ENCODE data around the gene LST1. TPM values are rescaled to one million over a fixed set of nuclear protein-coding genes. Genes with fewer than 3 reads are reported as not detected.

The LST1 gene
- total and polyA plus RNA-seq, 2 donors (not counting 1 experiment from before 2014, with no cell fraction given): 7.4 to 30.5 TPM

GRCh38 chr6:31615748-31616147 lies 29.7 kb downstream of the LST1 start:
- H3K9me3 ChIP-seq (ENCODE audit: control extremely low read depth in 1 of 3, control insufficient read depth in 2 of 3, insufficient read depth in 1 of 3, low read length in 2 of 3): peaks cover 0 to 6% (median 0%) of the 10 kb centered on the region in 3 donors
- H3K27me3 ChIP-seq (replicated peaks in 1 of 4; ENCODE audit: control extremely low read depth in 1 of 4, control insufficient read depth in 3 of 4, insufficient read depth in 4 of 4, low read length in 3 of 4): no peaks in the 10 kb centered on the region
- Mint-ChIP-seq H3K9me3 (ENCODE audit: insufficient read depth) (no peaks in the 10 kb centered on the region), H3K27me3 (no peaks in the 10 kb centered on the region), H3K4me1 (peaks cover 40% of the 10 kb centered on the region), H3K4me3 (peak overlapping the region; percentile 33), H3K27ac (peak overlapping the region; percentile 89)
- no peaks in the 10 kb centered on the region for H3K79me2 ChIP-seq (ENCODE audit: control insufficient read depth, insufficient read depth, low read length)
- H3K27ac ChIP-seq (ENCODE audit: low read length in 2 of 2): peak overlapping the region; percentile 26 to 68
- H3K36me3 ChIP-seq (replicated peaks in 1 of 2; ENCODE audit: control extremely low read depth in 1 of 2, control insufficient read depth in 1 of 2, extremely low read depth in 1 of 2, insufficient read depth in 2 of 2, low read length in 1 of 2): no peaks in the 10 kb centered on the region
- peak overlapping the region in 1 of 5 experiments; percentile 8 for H3K4me3 ChIP-seq (ENCODE audit: control extremely low read depth in 1 of 5, extremely low read depth in 1 of 5, insufficient read depth in 1 of 5, low read depth in 2 of 5, low read length in 4 of 5)
- TF ChIP-seq CTCF (IDR thresholded peaks at IDR 0.05): no peak
- TF ChIP-seq EZH2 (IDR thresholded peaks at IDR 0.05; ENCODE audit: borderline replicate concordance, insufficient read depth, low read depth, low read length, poor library complexity, severe bottlenecking): no peak
- no peak overlapping the region for H3K9ac ChIP-seq (ENCODE audit: low read length)
- 5% methylated on average over 4 of the region's 7 CpGs for WGBS (ENCODE audit: insufficient coverage)
- H3K4me1 ChIP-seq (ENCODE audit: control insufficient read depth in 2 of 2, insufficient read depth in 2 of 2, low read length in 2 of 2): peaks cover 27 to 34% of the 10 kb centered on the region in 2 donors
- intact Hi-C loops (cut with micrococcal nuclease): no loop called here
- H2AFZ ChIP-seq (ENCODE audit: insufficient read depth, low read depth, low read length, poor library complexity, severe bottlenecking): peak overlapping the region; percentile 70
- ChIA-PET CTCF (interaction anchor here (0.8 to 5.6 kb wide), 4 partner anchors 18 to 75 kb away, joined by 3 to 44 read pairs (median 6); no protein-coding TSS in a partner anchor), POLR2A (interaction anchor here (0.5 to 0.9 kb wide), 2 partner anchors 19 to 24 kb away, joined by 3 to 6 read pairs; no protein-coding TSS in a partner anchor)
- H3K4me2 ChIP-seq (replicated peaks; ENCODE audit: low read depth, low read length, poor library complexity, severe bottlenecking): peak overlapping the region; percentile 61
- DNase-seq (peak; percentile 56), ATAC-seq (ENCODE audit: low read depth) (no peak)
- H4K20me1 ChIP-seq (ENCODE audit: control insufficient read depth, insufficient read depth, low read length, poor library complexity, severe bottlenecking): no peaks in the 10 kb centered on the region

- no peaks in the 10 kb centered on the region for H4K20me1 ChIP-seq (ENCODE audit: control insufficient read depth, insufficient read depth, low read length, poor library complexity, severe bottlenecking)
- H3K27me3 ChIP-seq (replicated peaks in 1 of 4; ENCODE audit: control extremely low read depth in 1 of 4, control insufficient read depth in 3 of 4, insufficient read depth in 4 of 4, low read length in 3 of 4): no peaks in the 10 kb centered on the region
- peaks cover 12% of the 10 kb centered on the region for H3K79me2 ChIP-seq (ENCODE audit: control insufficient read depth, insufficient read depth, low read length)
- Mint-ChIP-seq H3K27me3 (no peaks in the 10 kb centered on the region), H3K4me1 (peaks cover 50% of the 10 kb centered on the region), H3K4me3 (no peak overlapping the region), H3K27ac (peak overlapping the region; percentile 17), H3K9me3 (ENCODE audit: insufficient read depth) (no peaks in the 10 kb centered on the region)
- CTCF ChIA-PET: interaction anchor here (1.3 to 5.6 kb wide), 4 partner anchors 8 to 70 kb away, joined by 3 to 44 read pairs (median 4); partner anchors contain the start of gene NFKBIL1
- TF ChIP-seq EZH2 (IDR thresholded peaks at IDR 0.05; ENCODE audit: borderline replicate concordance, insufficient read depth, low read depth, low read length, poor library complexity, severe bottlenecking) (no peak), CTCF (IDR thresholded peaks at IDR 0.05) (no peak)
- H3K36me3 ChIP-seq (replicated peaks in 1 of 2; ENCODE audit: control extremely low read depth in 1 of 2, control insufficient read depth in 1 of 2, extremely low read depth in 1 of 2, insufficient read depth in 2 of 2, low read length in 1 of 2): peaks cover 0 to 5% of the 10 kb centered on the region in 2 experiments
- peaks cover 0 to 6% (median 0%) of the 10 kb centered on the region in 3 donors for H3K9me3 ChIP-seq (ENCODE audit: control extremely low read depth in 1 of 3, control insufficient read depth in 2 of 3, insufficient read depth in 1 of 3, low read length in 2 of 3)
- no peak overlapping the region for H2AFZ ChIP-seq (ENCODE audit: insufficient read depth, low read depth, low read length, poor library complexity, severe bottlenecking)
- peaks cover 36 to 45% of the 10 kb centered on the region in 2 donors for H3K4me1 ChIP-seq (ENCODE audit: control insufficient read depth in 2 of 2, insufficient read depth in 2 of 2, low read length in 2 of 2)
- H3K9ac ChIP-seq (ENCODE audit: low read length): no peak overlapping the region
- H3K4me3 ChIP-seq (ENCODE audit: control extremely low read depth in 1 of 5, extremely low read depth in 1 of 5, insufficient read depth in 1 of 5, low read depth in 2 of 5, low read length in 4 of 5): no peak overlapping the region
- WGBS (ENCODE audit: insufficient coverage): 84% methylated on average over 2 of the region's 2 CpGs
- H3K27ac ChIP-seq (ENCODE audit: low read length in 2 of 2): no peak overlapping the region
- POLR2A ChIA-PET: interaction anchor here (0.7 kb wide), 1 partner anchor 75 kb away, joined by 3 read pairs; no protein-coding TSS in a partner anchor
- intact Hi-C loops (cut with micrococcal nuclease): no loop called here
- H3K4me2 ChIP-seq (replicated peaks; ENCODE audit: low read depth, low read length, poor library complexity, severe bottlenecking): no peak overlapping the region
- DNase-seq (no peak), ATAC-seq (ENCODE audit: low read depth) (no peak)
Measured at GRCh38 chr6:31617010-31617409, 30.9 kb downstream of the LST1 start.

Measured in B cell (primary cell).